ENCODE measurements around the gene CENPE.

DNA sequence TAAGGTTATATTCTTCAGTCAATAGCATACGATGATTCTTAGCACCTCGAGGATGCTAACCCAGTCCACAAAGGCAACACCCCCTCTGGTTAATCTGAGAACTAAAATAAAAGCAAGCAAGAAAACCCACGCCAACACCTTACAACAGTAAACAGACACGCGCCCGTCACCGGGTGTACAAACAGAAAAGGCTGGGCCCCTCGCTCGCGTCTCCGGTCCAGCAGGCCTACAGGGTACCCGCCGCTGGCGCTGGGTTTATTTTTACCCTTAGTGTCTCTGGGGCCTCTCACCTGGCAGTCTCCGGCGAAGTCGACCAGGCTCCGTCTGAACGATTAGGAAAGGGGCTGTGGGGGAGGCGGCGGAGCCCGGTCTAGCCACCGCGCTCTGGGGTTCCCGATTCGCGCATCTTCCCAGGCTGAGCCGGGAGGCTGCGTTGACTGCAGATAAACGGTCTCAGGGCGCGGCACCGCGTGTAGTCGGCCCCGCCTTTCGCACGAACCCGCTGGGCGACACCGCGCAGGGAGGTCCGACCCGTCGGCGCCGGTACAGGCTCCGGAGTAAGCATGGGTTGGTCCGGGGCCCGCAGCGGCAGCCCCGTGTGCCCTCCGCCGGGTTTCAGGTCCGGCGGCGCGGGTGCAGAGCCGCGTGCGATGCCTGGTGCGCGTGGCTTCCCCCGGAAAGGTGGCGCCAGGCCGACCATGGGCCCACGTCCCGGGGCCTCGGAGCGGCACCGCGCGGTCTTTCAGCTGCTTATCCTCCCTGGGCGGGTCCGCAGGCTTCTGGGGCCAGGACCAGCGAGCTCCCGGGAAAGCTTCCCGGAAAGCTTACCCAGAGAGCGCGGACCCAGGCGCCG lies 122.0 kb downstream of the CENPE start:
- TF ChIP-seq POLR2AphosphoS5 (IDR thresholded peaks at IDR 0.05; ENCODE audit: borderline replicate concordance, low read depth, low read length), result peak; percentile 52
- TF ChIP-seq EZH2 (IDR thresholded peaks at IDR 0.05), result no peak
- TF ChIP-seq FOXP2 (optimal IDR thresholded peaks at IDR 0.05; ENCODE audit: control extremely low read depth, extremely low read length, insufficient read depth), result no peak

Measured in SK-N-MC (cell line).